K562 treated with DMSO at 1 percent for 12 hours (cell line): ENCODE data around the gene NRCAM. TPM values are rescaled to one million over a fixed set of nuclear protein-coding genes. Genes with fewer than 3 reads are reported as not detected.

Source experiments
- total RNA-seq: library from RNA; unstranded; fragments of 300-600 nt; gene quantifications from 2 replicates; pipeline ENCODE4 v1.2.3, GENCODE V29; 2022; ENCODE audit not compliant: insufficient read depth

NRCAM gene
- not detected in 2 replicates for total RNA-seq

DNA sequence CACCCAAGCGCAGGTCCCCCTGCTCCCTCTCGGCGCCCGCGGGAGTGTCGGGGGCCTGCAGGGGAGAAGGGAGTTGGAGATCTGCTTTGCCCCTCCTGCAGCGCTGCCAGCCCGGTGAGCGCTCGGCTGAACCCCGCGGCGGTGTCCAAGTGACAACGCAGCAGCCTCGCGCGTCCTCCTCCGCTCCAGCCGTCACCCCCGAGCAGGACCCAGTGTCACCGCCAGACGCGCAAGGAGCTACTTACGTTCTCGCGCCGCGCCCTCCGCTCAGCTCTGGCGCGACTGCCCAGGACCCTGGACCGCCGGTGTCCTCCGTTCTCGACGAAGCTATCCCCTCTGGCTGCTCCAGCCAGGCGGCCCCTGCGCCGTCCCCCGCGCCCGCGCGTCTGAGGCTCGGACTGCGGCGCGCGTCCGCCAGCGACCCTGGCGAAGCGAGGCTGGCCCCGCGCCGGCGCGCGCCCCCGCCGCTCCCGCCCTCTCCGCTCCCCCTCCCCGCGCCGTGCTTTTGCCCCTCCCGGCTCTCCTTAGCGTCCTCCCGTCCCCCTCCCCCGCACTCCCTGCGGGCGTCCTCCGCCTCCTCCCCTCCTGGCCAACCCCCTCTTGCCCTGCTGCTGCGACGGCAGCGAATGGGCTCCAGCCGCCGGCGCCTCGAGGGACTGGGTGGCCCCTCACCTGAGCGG is at the start of gene NRCAM:
TSS of gene NRCAM (minus strand) at position 439 of the 680 bp plus-strand sequence. CDS start 216,372 bp downstream, outside the sequence.

DNA sequence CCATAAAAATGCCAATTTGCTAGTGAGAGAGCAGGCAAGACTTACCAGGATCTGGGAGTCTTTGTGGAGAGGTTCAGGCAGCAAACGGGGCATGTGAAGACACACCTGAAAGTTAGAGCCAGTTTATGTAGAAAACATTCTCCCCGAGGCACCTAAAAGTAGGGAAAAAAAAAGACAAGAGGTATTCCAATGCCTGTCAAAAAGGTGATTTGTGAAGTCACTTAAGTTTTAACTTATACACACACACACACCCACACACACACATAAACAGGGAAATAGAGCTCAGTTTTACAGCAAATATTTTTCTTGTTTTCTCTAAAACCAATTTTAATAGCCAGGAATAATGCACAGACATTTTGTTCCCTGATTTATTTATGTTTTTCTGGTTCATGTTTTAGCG is 326.0 kb downstream of the NRCAM start, which contains the start of gene LAMB4:
TSS of gene LAMB4 (minus strand) at position 101 of the 400 bp plus-strand sequence. CDS start 7,197 bp downstream, outside the sequence.

Other genes with a start within 250 kb of the NRCAM start
- 17.1 and 36.7 TPM in 2 replicates for gene PNPLA8, start 69.7 kb upstream of the NRCAM start, total RNA-seq
- gene THAP5, start 113.3 kb upstream of the NRCAM start, total RNA-seq = 8.8 and 32.7 TPM in 2 replicates
- gene DNAJB9, start 113.4 kb upstream of the NRCAM start, total RNA-seq = 16.3 and 22.6 TPM in 2 replicates